T-helper 1 cell treated with Interleukin-12 subunit alpha and Interleukin-12 subunit beta and Interleukin-4 antibody, amounts not matched to agents 30 ng/mL and 1 ng/mL, for 36 hours (primary cell): ENCODE measurements around the gene TRIM47. TPM values are rescaled to one million over a fixed set of nuclear protein-coding genes. Genes with fewer than 3 reads are reported as not detected.

ENCODE experiments used
- intact Hi-C: fragments of 100-400 bp; cut with micrococcal nuclease; formaldehyde crosslinking; loops from one replicate; pipeline ENCODE4 v1.15.1; 2024
- total RNA-seq: library from RNA; stranded (reverse); gene quantifications from 2 replicates; pipeline ENCODE4 v1.2.3, GENCODE V29; 2022

TRIM47 gene
- 26.4 and 26.5 TPM in 2 replicates for total RNA-seq

GRCh38 chr17:75878174-75878998 lies at the start of gene TRIM47:
Gene TRIM47 (minus strand): TSS chr17:75878581. CDS start chr17:75878548, 33 bp downstream.
- intact Hi-C loops: no loop called here

DNA sequence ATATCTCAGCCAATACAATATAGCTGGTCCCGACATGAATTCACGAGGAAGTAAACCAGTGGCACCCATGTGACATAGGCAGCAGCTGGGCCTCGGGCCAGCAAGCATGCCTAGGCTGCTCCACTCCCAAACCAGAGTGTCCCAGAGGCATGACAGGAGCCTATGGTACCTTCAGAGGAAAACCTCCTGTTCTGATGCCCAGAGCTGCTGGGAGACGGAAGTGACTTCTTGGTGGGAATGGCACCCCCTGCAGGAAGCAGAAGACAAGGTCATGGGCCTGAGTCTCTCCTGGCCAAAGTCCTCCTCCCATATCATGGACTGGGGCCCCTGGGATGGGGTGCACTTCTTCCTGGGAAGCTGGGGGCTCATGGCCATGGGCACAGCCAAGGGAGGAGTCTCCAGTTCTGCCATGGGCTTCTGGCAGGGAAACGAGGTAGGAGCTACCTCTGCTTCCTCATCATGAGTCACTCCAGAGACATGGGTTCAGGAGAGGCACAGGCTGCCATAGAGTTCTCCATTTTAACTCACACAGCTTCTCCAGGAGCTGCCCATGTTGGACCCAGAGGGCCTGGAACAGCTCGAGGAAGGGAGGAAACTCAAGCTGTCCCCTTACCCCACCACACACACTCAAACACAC lies 49.0 kb upstream of the TRIM47 start:
- intact Hi-C loops: no loop called here

GRCh38 chr17:75926456-75926855 lies 48.1 kb upstream of the TRIM47 start:
- intact Hi-C loops: no loop called here

- intact Hi-C loops: no loop called here
Observed at GRCh38 chr17:75925912-75926311, 47.5 kb upstream of the TRIM47 start.

GRCh38 chr17:75925103-75925502 lies 46.7 kb upstream of the TRIM47 start:
- intact Hi-C loops: no loop called here

GRCh38 chr17:75922963-75923874 lies 44.8 kb upstream of the TRIM47 start:
- intact Hi-C loops: no loop called here

DNA sequence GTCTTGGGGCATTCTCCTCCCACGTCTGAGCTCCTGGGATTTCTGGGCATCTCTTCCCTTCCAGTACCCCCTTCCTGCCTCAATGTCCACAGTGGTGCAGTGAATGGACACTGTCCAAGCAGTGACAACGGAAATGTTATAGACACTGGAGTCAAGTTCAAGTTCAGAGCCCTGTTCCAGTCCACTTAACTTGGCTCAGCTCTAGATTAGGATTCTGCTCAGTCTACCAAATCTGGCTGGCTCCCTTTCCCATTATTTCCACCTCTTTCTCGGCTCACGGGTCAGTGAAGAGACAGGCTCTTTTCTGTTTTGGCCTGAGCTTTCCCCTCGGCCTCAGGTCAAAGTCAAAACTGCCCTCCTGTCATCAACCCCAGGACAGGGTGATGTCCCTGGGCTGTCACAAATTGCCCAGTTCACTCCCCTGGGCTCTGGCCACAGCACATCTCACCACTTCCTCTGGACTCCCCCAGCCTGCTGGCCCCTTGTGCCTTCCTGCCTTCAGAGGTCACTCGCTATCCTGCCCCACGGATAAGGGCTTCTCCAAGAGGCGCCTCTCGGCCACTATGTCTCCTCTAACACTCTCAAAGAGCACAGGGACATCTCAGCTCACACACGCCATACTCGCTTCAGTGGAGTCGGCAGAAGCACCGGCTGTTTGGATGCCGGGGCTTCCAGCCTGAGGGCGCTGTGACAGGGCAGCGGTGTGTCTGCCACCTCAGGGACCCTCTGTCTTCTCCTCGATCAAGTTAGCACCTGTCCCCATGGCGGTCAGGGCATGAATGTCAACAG lies 44.0 kb upstream of the TRIM47 start:
- intact Hi-C loops: no loop called here

GRCh38 chr17:75921596-75921995 lies 43.2 kb upstream of the TRIM47 start:
- intact Hi-C loops: no loop called here

- intact Hi-C loops: no loop called here
Observed at GRCh38 chr17:75920045-75920560, 41.7 kb upstream of the TRIM47 start.

DNA sequence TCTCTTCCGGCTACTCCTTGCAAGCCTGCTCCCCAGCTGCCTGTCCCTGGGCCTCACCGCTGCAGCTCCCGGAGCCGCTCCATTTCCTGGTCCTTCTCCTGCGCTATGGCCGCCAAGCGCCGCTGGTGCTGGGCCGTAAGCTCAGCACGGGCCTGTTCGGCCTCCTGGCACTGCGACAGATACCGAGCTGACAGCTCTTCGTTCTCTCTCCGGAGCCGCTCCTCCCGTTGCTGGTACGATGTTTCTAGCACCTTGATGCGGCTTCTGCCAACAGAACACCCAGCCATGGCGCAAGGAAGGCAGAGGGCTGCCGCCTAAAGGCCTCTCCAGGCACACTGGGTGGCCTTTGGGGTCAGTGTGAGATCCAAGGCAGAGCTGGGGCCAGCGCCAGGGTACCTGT lies 41.2 kb upstream of the TRIM47 start:
- intact Hi-C loops: no loop called here

DNA sequence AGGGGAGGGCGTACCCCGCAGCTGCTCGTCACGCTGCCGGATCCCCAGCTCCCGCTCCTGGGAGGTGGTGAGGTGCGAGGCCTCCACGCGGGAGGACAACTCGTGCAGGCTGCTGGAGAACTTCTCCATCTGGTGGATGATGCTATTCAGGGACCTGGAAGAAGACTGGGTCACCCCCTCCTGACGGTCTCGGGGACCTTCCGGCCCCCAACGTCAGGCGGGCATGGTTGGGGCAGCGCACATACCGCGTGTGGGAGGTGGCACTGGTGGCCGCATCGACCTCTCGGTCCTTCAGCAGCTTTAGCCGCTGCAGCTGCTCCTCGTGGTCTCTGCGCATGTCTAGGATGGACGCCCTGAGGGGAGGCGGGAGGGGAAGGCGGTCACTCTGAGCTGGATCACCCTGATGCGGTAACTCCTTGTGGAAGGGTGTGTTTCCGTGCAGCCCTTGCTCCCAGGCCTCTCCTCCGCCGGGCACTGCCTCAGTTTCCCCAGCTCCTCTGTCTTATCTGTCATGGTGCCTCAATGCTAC lies 39.6 kb upstream of the TRIM47 start:
- intact Hi-C loops: no loop called here

DNA sequence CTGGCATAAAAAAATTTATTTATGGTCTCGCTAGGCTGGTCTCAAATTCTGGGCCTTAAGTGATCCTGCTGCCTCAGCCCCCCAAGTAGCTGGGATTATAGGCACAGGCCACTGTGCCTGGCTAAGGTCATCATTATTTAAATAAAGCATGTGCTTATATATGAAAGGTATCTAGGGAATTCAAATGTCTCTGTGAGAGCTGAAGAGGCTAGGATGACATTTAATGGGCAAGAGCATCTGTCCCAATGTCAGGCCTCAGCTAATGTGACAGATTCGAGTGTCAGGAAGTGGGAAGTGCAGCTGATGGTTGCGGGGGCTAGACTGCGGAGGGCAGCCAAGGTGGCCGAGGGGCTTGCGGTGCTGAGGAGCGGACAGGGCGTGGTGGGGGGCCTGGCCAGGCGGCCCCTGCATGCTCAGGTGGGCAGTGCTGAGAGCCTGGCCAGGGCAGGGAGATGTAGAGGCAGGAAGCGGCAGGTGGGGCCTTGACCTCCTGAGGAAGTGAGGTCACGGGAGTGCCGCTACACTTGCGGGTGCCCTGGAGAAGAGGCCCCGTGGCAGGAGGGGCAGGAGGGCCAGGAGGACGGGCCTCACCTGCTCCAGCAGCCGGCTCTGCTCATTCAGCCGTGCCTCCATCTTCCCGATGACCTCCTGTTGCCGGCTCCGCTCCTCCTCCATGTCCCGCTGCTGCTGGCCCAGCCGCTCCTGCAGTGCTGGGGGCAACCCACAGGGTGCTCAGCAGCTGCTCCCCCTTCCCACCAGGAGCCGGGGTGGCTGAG lies 38.9 kb upstream of the TRIM47 start:
- intact Hi-C loops: no loop called here

GRCh38 chr17:75915268-75915667 lies 36.9 kb upstream of the TRIM47 start:
- intact Hi-C loops: no loop called here

DNA sequence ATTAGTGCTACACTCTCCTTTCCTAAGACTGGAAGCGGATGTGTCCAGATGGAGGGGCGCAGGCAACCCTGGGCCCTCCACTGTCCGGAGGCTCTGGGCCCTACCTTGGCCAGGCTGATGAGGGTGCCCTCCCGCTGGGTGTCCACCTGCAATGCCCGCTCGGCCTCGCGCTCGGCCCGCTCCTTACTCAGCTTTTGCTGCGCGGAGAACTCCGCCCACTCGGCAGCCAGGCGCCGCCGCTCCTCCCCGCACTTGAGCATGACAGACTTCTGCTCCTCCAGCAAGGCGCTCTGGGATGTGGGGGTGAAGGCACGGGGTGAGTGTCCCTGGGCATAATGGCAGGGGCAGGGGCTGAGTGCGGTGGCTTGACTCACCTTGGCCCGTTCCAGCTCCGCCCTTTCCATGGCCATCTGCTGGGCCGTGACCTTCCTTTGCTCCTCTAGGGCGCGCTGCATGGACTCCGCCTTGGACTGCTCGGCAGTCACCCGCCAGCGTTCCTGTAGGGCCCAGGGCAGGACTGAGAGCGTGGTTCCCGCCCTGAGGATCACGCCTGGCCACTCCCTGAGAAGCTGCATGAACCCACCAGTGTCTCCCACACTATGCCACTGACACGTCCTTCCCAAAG lies 36.4 kb upstream of the TRIM47 start:
- intact Hi-C loops: no loop called here

GRCh38 chr17:75913537-75914210 lies 35.3 kb upstream of the TRIM47 start:
- intact Hi-C loops: no loop called here

DNA sequence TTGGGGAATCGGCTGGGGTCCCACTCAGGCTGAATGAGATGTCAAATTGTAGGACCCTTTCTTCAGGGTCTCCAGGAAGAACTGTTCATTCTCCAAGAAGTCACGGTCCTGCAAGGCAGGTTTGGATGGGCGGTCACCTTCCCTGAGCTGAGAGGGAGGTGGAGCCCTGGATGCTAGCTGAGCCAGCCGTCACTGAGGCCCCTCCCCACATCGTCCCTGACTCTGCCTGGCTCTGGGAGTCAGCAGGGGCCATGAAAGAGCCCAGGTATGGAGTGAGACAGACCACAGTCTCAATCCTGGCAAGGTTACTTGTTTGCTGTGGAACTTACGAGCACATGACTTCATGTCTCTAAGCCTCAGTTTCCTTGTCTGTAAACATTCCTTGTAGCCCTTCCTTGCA lies 32.3 kb upstream of the TRIM47 start:
- intact Hi-C loops: no loop called here

DNA sequence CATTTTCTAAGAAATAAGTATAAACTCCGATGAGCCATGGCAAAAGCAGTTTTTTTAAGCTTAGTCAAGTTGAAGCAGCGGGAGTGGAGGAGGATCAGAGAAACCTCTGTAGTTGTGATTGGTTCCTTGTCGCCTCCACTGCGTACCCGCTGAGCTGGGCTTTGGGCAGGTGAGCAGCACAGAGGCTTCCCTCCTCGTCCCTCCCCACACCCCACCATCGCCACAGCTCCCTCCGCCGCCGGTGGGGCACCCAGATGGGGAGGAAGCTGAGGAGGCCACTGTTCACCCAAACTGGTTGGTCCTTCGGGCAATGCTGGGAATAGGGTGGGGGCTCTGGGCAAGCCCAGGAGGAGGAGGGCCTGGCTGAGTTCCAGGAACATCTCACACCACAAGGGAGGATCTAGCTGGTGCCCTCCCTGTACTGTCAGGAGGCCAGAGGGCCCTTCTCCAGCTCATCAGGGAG lies 31.5 kb upstream of the TRIM47 start:
- intact Hi-C loops: loop anchor here (10.0 kb wide), 1 partner anchor 165 kb away; the partner anchor contains the start of genes GALR2, SRP68 and ZACN

DNA sequence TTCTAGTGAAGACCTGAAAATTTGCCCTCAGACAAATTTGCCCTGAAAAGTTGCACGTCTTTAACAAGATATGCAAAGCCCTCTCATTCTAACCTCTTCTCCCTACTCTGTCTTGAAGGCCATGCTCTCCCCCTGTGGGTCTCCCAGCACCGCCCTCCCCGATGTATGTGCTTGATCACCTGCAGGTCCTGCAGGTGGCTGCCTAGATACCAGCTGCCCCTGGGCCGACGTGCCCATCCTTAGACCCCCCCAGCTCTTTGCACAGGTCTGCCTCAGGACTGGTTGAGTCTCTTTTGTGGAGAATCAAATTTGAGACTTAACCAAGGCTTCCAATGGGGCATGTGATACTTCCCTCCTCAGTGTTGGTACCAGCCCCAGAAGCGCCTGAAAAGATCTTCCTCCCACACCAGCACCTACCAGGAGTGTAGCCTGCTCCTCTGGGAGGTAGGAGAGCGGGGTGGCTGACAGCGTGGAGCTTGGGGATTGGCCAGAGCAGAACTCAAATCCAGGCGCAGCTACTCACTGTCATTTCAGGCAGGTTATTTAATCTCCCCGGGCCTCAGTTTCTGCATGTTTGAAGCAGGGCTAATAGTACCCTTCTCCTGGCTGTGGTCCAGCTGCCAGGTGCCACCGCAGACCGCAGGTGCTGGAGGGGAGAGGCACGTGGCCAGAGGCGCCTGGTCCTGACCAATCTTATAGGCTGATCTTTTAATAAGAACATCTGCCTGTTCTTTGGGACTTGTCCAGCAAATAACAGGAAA lies 30.9 kb upstream of the TRIM47 start:
- intact Hi-C loops: loop anchor here (10.0 kb wide), 1 partner anchor 166 kb away; the partner anchor contains the start of genes GALR2, SRP68 and ZACN
